OCI-LY7 (cell line): ENCODE measurements around the gene SMIM7.

Experiments used
- EZH2phosphoT487 ChIP-seq: fragments of 200-600 bp; sonication (generic); IDR thresholded peaks from 2 replicates; pipeline ENCODE4 v1.6.1; 2018; ENCODE audit warnings: low read depth, borderline replicate concordance, mild to moderate bottlenecking, mixed run types, antibody characterized with exemption, low read length, moderate library complexity, mixed read lengths
- TF ChIP-seq, protein P1 (sequence below): fragments of 200-600 bp; sonication (generic); conservative IDR thresholded peaks from 2 replicates; pipeline ENCODE4 v1.5.1; 2014; ENCODE audit warnings: mild to moderate bottlenecking, antibody characterized with exemption, low read length, moderate library complexity, mixed read lengths

DNA sequence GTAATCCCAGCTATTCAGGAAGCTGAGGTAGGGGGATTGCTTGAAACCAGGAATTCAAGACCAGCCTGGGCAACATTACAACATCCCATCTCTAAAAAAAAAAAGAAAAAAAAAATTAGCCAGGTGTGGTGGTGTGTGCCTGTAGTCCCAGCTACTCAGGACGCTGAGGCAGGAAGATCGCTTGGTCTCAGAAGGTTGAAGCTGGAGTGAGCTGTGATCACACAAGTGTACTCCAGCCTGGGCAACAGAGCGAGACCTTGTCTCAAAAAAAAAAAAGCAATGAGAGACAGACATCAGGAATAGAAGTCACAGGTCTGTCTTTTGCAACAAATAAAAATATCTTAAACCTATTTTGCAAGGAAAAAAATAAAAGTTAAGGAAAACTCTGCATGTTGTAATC, 24.3 kb upstream of the SMIM7 start:
- TF ChIP-seq, protein P1, sequence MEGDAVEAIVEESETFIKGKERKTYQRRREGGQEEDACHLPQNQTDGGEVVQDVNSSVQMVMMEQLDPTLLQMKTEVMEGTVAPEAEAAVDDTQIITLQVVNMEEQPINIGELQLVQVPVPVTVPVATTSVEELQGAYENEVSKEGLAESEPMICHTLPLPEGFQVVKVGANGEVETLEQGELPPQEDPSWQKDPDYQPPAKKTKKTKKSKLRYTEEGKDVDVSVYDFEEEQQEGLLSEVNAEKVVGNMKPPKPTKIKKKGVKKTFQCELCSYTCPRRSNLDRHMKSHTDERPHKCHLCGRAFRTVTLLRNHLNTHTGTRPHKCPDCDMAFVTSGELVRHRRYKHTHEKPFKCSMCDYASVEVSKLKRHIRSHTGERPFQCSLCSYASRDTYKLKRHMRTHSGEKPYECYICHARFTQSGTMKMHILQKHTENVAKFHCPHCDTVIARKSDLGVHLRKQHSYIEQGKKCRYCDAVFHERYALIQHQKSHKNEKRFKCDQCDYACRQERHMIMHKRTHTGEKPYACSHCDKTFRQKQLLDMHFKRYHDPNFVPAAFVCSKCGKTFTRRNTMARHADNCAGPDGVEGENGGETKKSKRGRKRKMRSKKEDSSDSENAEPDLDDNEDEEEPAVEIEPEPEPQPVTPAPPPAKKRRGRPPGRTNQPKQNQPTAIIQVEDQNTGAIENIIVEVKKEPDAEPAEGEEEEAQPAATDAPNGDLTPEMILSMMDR = no peak
- TF ChIP-seq EZH2phosphoT487 = no peak
